Measurements from ENCODE around the gene COX4I2.
"Not testable (repeated sequence)": the region's sequence is repeated elsewhere in the genome, so short reads cannot be mapped to it uniquely, and the experiment has no call there.

The COX4I2 gene

DNA sequence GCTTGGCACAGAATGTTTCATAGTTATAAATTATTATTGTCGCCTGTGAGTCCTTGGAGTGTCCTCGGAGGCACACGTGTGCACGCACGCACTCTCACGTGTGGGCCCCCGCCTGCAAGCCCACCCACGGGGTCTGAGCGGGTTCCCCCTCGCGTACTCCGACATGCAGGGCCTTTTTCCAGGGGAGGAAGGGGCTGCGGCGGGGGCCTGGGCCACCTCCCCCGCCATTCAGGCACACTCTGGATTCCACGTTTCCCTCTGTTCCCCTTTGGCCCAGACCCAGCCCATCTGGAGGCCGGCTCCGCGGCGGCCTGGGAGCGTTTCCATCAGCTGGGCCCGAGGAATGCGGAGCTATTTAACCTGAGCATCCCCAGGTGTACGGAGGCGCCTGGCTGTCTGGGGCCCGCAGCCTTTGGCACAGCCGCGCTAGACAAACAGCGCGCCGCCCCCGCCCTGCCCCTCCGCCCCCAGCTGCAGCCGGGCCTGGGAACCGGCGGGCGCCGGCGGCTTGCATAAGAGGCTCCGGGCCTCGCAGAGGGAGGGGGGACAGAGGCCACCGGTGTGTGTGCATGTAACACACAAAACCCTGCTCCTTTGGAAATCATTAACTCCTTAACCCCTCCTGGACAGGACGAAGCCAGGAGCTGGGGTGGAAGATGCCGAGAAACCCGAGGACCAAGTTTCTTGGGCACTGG, 29.3 kb upstream of the COX4I2 start:
- no peak for FAIRE-seq

DNA sequence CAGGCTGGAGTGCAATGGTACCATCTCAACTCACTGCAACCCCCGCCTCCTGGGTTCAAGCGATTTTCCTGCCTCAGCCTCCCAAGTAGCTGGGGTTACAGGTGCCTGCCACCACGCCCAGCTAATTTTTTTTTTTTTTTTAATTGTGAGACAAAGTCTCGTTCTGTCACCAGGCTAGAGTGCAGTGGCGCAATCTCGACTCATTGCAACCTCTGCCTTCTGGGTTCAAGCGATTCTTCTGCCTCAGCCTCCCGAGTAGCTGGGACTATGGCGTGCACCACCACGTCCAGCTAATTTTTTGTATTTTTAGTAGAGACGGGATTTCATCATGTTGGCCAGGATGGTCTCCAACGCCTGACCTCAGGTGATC, 25.5 kb upstream of the COX4I2 start:
- FAIRE-seq, result not testable (repeated sequence)

DNA sequence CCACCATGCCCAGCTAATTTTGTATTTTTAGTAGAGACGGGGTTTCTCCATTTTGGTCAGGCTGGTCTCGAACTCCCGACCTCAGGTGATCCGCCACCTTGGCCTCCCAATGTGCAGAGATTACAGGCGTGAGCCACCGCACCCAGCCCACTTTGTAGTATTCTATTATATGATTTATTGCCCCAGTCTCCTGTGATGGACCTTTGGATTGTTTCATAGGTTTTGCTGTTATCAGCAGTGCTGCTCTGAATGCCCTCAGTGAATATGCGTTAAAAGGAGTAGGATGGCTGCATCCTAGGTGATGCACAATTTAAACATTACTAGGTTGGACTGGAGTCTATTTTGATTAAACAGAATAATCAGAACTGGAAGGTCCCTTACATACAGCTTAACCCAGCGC, 22.3 kb upstream of the COX4I2 start:
- no peak for FAIRE-seq

GRCh38 chr20:31617432-31618104, 20.1 kb upstream of the COX4I2 start:
- FAIRE-seq, result no peak

GRCh38 chr20:31620246-31620645, 17.5 kb upstream of the COX4I2 start:
- FAIRE-seq, result no peak

DNA sequence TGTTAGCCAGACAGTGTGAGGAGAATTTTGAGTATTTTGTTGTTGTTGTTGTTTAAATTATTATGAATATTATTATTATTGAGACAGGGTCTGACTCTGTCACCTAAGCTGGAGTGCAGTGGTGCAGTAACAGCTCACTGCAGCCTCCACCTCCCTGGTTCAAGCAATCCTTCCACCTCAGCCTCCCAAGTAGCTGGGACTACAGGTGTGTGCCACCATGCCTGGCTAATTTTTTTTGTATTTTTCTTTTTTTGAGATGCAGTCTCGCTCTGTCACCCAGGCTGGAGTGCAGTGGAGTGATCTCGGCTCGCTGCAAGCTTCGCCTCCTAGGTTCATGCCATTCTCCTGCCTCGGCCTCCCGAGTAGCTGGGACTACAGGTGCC, 14.6 kb upstream of the COX4I2 start:
- not testable (repeated sequence) for FAIRE-seq

DNA sequence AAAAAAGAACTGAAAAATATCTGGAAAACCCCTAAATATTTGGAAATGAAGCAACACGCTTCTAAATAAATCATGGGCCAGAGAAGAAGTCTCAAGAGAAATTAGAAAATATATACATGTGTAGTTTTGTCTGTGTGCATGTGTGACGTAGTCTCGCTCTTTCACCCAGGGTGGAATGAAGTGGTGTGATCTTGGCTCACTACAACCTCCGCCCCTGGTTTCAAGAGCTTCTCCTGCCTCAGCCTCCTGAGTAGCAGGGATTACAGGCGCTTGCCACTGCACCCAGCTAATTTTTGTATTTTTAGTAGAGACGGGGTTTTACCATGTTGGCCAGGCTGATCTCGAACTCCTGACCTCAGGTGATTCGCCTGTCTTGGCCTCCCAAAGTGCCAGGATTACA, 11.2 kb upstream of the COX4I2 start:
- FAIRE-seq, result not testable (repeated sequence)

DNA sequence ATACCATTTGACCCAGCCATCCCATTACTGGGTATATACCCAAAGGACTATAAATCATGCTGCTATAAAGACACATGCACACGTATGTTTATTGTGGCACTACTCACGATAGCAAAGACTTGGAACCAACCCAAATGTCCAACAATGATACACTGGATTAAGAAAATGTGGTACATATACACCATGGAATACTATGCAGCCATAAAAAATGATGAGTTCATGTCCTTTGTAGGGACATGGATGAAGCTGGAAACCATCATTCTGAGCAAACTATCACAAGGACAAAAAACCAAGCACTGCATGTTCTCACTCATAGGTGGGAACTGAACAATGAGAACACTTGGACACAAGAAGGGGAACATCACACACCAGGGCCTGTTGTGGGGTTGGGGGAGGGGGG, 9.7 kb upstream of the COX4I2 start:
- not testable (repeated sequence) for FAIRE-seq

DNA sequence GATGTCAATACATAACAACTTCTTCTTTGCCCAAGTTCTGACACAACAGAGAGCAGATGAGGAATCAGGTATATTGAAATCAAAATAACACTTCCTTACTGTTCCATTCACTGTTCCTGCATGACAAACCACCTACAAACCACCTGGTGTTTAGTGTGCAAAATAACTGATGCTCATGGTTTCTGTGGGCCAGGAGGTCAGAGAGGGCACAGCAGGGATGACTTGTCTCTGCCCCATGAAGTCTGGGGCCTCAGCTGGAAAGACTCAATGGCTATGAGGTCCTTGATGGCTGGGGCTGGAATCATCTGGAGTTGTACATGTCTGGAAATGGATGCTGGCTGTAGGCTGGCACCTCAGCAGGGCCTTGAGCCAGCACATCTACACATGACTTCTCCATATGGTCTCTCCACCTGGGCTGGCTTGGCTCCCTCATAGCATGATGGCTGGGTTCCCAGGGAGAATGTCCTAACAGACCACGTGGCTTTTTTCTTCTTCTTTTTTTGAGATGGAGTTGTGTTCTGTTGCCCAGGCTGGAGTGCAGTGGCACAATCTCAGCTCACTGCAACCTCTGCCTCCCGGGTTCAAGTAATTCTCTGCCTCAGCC, 7.4 kb upstream of the COX4I2 start:
- no peak for FAIRE-seq

- no peak for FAIRE-seq
Observed at GRCh38 chr20:31632548-31633338, 5.0 kb upstream of the COX4I2 start.

GRCh38 chr20:31633339-31633914, 4.3 kb upstream of the COX4I2 start:
- FAIRE-seq, result no peak

DNA sequence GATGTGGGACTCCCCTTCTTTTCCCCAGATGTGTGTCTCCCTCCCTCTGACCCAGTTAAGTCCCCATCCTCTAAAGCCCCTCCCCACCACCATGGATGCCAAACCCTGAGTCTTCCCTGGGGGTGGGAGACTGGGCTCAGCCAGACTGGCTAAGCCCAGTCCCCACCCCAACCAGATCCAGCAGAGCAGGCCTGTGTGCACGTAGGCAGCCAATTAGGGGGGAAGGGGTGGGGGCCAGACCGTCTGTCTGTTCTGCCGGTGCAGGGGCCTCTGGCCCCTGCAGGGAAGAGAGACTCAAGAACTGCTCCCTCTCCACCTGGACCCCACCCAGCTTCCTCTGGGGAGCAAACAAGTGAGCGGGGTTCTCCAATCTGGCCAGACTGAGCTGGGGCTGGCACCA, 605 bp downstream of the COX4I2 start:
- FAIRE-seq, result no peak

DNA sequence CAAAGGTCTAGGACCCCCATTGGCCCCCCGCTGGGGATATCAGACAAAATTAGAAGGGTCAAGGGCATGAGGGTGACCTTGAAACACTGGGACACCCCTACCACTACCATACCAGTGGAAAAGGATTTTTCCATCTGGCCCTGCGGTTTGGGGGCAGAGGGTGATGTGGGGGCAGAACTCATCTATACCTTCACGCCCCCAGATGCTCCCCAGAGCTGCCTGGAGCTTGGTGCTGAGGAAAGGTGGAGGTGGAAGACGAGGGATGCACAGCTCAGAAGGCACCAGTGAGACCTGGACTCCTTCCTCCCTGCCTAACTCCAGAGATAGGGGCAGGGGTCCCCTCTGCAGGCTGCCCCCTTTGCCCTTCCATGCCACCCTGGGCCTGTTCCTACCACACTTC, 1.1 kb downstream of the COX4I2 start:
- no peak for FAIRE-seq

- no peak for FAIRE-seq
Observed at GRCh38 chr20:31640259-31640658, 2.5 kb downstream of the COX4I2 start.

- no peak for FAIRE-seq
Observed at GRCh38 chr20:31641391-31641790, 3.7 kb downstream of the COX4I2 start.

GRCh38 chr20:31642837-31643236, 5.1 kb downstream of the COX4I2 start:
- no peak for FAIRE-seq

- no peak for FAIRE-seq
Observed at GRCh38 chr20:31643522-31643921, 5.8 kb downstream of the COX4I2 start.

GRCh38 chr20:31644701-31645100, 7.0 kb downstream of the COX4I2 start:
- FAIRE-seq, result no peak

GRCh38 chr20:31648104-31648503, 10.4 kb downstream of the COX4I2 start:
- FAIRE-seq, result not testable (repeated sequence)

- no peak for FAIRE-seq
Observed at GRCh38 chr20:31652917-31653396, 15.2 kb downstream of the COX4I2 start.

GRCh38 chr20:31653561-31653960, 15.8 kb downstream of the COX4I2 start:
- FAIRE-seq, result no peak

GRCh38 chr20:31654534-31654933, 16.8 kb downstream of the COX4I2 start:
- FAIRE-seq, result no peak
